ENCODE data around the gene CDK2.
"Not testable (repeated sequence)": the region's sequence is repeated elsewhere in the genome, so short reads cannot be mapped to it uniquely, and the experiment has no call there.

Gene CDK2

DNA sequence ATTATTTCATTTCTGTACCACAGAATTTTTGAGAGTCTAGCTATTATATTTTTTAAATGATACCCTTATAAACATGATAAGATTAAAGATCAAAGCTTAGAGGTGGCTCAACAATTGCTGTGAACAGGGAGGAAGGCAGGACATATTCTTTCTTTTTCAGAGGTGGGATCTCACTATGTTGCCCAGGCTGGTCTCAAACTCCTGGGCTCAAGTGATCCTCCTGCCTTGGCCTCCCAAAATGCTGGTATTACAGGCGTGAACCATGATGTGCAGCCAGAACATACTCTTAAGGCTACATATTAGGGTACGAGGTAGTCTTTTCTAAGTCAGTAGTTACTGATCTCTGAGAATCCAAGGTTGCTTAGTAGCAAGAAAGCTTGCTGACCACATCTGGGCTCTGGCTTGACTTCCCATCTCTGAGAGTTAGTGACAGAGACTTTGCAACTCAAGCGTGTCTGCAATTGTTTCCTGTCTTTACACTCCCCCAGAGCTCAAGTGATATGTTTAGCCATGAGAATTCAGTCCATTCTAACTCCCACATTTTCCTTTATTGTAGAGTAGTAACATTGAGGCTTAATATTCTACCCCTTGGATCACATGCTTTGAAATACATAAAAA, 15.8 kb downstream of the CDK2 start:
- no peak for DNase-seq (ENCODE audit: low read depth)

DNA sequence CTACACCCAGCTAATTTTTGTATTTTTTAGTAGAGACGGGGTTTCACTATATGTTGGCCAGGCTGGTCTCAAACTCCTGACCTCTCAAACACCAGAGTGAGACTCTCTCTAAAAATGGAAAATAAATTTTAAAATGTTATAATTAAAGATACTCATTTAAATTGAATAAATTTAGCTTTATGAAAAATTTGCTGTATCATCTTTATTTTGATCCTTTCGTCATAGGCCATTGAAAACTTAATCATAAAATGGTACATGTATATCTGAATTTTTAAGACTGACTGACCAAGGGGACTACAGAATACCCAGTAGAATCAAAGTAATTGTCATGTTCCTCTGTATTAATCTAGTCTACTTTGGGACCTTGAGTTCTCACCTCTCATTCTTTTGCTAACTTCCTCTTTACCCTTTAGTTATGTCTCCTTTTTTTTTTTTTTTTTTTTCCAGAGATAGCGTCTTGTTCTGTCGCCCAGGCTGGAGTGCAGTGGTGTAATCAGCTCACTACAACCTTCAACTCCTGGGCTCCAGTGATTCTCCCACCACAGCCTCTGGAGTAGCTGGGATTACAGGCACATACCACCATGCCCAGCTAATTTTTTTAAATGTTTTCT, 16.7 kb downstream of the CDK2 start:
- DNase-seq (ENCODE audit: low read depth) = no peak

DNA sequence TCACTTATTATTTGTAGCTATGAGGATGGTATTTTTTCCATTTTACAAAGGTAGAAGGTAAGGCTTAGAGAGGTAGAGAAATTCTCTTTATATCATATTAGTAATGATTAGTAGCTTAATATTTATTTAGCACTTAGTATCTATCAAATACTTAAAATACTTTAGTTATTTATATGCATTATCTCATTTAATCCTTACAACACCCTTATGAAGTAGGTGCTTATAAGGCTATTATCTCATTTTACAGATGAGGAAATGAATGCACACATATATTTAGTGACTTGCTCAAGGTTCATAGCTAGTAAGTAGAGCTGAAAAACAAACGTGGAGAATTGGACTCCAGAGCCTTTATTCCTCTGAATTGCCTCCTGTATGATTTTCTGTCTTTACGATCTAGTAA, 18.2 kb downstream of the CDK2 start:
- DNase-seq (ENCODE audit: low read depth) = no peak

DNA sequence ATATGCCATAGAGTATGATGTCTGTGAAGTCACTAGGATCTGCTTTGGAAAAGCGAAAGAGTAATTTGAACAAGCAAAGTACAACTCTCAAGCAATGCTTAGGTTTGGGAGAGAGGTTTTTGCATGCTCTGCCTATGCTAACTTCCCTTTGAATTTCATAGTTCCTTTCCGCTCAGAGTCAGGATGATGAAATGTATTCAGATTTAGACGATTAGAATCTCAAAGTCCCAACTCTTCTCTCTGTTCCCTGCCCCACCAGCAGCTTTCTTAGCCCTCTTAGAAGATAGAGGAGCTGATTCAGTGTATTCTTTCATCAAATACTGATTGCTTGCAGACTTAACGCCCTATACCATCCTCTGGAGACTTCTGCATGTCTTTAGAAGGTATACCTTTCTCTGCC, 18.7 kb downstream of the CDK2 start:
- no peak for DNase-seq (ENCODE audit: low read depth)

DNA sequence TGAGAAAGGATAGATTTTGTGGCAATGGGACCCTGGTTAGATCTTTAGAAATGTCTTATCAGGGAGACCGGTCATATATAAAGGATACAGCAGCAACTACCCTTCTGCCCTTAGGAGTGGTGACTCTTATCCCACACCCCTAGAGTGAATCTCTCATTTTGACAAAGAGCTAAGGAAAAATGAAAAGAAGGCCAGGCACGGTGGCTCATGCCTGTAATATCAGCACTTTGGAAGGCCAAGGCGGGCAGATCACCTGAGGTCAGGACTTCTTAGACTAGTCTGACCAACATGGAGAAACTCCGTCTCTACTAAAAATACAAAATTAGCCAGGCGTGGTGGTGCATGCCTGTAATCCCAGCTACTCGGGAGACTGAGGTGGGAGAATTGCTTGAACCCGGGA, 19.3 kb downstream of the CDK2 start:
- DNase-seq (ENCODE audit: low read depth) = not testable (repeated sequence)

DNA sequence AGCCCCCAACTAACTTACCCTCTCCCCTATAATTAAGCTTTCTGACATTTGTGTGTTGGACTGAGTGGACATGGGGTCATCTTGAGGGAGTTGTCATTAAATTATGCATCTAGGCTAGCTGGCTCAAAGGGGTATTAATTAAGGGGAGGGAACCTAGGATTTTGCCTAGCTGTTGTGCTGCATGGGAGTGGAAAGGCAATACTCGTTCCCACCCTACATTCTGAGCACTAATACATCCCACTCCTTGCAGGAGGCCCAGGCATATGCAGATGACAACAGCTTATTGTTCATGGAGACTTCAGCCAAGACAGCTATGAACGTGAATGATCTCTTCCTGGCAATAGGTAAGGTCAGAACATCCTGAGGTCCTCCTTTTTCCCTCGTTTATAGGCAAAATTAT, 24.5 kb downstream of the CDK2 start:
- no peak for DNase-seq (ENCODE audit: low read depth)

DNA sequence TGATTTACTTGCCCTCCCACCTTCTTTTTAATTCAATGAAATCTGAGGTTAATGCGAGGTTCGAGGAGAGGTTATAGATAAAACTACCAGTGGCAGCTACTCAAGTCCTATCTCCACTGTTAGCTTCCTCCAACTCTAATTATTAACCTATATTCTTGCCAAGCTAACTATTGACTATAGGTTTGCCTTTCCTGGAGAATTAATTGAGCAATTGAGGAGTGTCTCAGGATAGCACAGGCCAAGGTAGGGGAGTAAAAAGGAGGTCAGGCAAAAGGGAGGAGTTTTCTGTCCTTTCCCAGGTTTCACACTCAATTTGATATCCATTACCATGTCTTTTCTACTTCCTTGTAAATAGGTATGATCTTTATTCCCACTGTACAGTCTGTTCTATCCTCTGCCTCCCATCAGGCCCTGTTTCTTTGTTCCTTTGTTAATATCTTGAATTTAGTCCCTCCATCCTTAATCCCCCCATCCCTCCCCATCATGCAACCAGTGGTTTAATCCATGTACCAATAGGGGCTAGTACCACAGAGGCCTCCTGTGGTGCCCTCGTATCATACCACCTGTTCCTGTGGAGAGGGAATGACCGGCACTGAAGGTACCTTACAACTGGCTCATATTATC, 26.7 kb downstream of the CDK2 start:
- DNase-seq (ENCODE audit: low read depth) = no peak

DNA sequence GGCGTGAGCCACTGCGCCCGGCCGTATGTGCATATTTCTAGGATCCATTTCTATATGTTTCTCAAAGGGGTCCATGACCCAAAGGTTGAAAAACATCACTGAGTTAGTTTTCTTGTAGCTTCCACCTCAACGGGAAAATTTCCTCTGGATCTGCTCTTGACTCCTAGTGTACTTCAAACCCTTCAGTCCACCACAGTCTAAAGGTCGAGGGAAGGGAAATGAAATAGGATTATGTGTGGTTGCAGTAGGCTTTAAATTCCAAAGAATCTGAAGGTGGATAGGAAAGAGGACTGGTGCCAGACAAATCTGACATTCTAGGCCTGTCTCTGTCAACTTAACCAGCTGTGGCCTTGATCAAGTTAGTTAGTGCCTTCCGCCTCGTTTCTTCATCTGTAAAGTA, 28.7 kb downstream of the CDK2 start:
- DNase-seq (ENCODE audit: low read depth) = no peak

DNA sequence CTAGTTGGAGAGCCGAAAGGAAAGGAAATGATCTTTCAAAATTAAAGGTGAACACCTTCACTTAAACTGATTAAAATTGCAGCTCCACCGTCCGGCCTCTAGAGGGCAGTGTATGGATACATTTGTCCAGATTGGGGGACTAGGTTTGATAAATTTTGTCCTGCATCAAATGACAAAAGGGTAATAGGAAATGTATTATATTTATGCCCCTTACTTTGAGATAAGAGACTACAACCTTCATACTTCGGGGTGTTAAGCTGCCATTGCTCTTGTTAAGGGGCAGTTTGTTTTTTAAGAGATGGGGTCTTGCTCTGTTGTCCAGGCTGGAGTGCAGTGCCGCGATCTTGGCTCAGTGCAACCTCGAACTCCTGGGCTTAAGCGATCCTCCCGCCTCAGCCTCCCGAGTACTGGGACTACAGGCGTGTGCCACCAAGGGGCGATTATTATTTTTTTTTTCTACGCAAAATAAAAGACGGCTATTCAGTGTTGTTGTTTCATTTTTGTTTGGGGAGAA, 29.6 kb downstream of the CDK2 start:
- peak; percentile 28 for DNase-seq (ENCODE audit: low read depth)

DNA sequence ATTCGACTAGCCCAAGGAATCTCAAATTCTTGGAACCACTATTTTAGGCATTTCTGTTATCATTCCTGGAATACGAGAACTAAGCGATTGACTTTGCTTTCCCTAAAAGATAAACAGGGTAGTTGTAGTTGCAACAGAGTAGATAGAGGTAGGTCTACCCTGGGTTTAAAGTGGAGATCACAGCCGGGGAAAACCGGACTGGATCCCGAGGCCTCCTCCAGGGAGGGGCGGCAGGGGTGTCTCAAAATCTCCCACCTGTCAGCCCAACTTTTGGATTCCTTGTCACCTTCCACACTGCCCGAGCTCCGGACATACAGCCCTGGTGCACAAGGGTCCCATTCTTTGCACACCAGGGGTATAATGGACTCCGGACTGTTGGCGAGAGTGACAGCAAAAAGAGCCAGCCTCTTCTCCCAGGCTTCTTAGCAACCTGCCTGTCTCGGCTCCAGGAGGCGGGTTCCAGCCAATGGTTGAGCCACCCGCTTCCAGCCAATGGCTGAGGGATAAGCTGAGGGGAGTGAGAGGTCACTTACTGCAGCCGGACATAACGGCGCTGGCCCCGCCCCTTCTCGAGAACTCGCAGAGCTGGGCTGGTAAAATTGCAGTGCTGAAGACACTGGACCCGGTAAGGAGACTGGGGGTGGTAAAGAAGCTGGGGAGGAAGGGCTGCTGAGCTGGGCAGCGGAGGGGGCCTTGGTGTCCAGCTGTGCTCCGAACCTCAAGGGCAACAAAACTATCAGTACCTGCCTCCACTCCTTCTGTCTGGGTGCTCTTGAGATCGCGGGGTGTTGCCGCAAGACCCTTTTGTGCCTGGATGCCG, 30.3 kb downstream of the CDK2 start, which contains the start of gene SUOX:
SUOX (plus strand) TSS at position 562 of the 820 bp plus-strand sequence. CDS start 4,946 bp downstream, outside the sequence.
- DNase-seq (ENCODE audit: low read depth) = peak; percentile 92

DNA sequence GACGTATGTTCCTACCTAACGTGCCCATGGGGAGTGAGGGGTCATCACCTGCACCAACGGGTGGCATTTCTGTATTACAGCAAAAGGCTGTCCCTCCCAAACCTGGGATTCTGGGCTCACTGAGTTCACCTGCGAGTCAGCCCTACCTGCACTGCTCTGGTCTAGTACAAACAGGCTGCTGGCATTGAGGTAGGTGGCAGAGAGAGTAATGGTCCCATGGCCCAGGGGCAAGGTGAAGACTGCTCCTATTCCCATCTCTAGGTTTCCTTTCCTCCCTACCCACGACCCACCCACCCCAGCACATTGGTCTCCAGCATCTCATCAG, 30.9 kb downstream of the CDK2 start:
- no peak for DNase-seq (ENCODE audit: low read depth)

DNA sequence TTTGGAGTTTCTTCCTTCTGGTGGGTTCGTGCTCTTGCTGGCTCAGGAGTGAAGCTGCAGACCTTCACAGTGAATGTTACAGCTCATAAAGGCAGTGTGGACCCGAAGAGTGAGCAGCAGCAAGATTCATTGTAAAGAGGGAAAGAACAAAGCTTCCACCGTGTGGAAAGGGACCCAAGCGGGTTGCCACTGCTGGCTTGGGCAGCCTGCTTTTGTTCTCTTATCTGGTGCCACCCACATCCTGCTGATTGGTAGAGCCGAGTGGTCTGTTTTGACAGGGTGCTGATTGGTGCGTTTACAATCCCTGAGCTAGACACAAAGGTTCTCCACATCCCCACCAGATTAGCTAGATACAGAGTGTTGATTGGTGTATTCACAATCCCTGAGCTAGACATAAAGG, 32.9 kb downstream of the CDK2 start:
- not testable (repeated sequence) for DNase-seq (ENCODE audit: low read depth)

DNA sequence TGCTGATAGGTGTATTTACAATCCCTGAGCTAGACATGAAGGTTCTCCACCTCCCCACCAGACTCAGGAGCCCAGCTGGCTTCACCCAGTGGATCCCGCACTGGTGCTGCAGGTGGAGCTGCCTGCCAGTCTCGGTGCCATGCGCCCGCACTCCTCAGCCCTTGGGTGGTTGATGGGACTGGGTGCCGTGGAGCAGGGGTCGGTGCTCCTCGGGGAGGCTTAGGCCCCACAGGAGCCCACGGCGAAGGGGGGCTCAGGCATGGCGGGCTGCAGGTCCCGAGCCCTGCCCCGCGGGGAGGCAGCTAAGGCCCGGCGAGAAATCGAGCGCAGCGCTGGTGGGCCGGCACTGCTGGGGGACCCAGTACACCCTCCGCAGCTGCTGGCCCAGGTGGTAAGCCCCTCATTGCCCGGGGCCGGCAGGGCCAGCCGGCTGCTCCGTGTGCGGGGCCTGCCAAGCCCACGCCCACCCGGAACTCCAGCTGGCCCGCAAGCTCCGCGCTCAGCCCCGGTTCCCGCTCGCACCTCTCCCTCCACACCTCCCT, 33.4 kb downstream of the CDK2 start:
- DNase-seq (ENCODE audit: low read depth) = not testable (repeated sequence)

DNA sequence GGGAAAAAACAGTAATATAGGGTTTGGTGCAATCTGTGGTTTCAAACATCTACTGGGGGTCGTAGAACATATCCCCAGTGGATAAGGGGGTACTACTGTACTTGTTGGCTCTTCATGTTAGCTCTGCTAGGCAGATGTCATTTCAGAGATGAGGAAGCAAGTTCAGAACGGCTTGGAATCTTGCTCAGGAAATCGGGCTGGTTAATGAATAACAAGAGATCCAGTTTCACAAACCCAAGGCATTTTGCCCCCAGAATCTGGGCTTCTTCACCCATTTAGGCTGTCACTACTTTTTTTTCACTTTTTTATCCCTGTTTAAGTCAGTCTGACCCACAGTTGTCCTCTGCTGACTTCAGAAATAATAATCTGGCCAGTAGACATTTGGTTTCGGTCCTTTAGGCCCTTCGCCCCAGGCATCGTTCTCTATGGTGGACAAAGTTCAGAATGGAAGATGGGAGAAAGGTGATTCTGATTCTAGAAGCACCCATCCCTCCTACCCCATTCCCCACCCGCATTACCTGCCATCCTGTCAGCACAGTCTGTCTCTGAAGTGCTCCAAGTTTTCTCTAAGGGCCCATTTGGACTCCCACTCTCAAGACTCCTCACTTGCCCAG, 35.0 kb downstream of the CDK2 start:
- no peak for DNase-seq (ENCODE audit: low read depth)

DNA sequence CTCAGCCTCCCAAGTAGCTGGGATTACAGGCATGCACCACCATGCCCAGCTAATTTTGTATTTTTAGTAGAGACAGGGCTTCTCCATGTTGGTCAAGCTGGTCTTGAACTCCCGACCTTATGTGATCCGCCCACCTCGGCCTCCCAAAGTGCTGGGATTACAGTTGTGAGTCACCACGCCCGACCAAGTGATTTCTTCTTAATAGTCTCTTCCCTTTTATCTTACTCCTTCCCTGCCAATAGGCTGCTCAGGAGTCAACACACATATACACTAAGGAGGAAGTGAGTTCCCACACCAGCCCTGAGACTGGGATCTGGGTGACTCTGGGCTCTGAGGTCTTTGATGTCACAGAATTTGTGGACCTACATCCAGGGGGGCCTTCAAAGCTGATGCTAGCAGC, 36.7 kb downstream of the CDK2 start:
- DNase-seq (ENCODE audit: low read depth) = not testable (repeated sequence)

DNA sequence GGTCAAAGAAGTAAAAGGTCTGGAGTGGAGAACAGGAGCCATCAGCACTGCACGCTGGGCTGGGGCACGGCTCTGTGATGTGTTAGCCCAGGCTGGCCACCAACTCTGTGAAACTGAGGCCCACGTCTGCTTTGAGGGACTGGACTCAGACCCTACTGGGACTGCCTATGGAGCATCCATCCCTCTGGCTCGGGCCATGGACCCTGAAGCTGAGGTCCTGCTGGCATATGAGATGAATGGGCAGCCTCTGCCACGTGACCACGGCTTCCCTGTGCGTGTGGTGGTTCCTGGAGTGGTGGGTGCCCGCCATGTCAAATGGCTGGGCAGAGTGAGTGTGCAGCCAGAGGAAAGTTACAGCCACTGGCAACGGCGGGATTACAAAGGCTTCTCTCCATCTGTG, 37.6 kb downstream of the CDK2 start:
- DNase-seq (ENCODE audit: low read depth) = no peak

DNA sequence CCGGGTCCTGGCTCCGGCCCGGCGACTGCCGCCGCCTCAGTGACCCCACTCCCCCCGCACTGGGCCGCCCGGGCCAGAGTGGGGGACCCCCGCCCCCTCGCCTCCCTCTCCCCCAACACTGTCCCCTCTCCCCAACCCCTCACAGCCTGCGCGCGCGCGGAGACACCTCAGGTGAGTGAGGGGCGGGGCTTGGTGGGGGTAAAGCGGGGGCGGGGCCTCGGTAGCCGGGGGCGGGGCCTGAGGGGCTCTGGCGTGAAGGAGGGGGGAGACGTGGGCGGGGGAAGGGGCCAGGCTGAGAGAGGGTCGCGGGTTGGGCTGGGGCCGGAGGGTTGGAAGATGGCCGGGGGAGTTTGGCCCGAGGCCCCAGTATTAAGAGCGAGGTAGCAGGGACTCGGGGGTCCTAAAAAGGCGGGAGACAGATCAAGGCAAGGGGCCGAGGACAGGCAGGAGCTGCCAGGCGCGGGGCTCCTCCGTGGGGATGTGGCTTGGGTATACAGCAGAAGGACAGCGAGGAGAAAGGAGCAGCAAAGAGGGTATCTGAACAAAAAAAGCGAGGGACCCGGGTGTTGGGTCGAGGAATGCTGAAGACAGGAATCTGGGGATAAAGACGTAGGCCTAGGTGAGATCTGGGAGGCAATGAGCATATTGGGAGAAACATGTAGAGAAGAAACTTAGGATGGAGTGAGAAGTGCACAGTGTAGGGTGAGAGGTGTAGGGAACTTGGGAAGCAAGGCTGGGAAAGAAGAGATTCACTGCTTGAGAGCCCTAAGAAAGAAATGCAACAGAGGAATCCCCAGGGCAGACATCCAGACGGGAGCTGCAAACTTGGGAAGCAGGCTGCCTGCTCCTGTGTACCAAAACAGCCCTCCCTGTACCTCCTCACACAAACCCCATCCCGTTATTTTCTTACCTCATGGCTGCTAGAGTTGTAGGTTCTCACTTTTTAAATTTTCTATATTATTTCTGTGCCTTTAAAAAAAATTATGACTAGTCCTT, 41.2 kb downstream of the CDK2 start:
- no peak for DNase-seq (ENCODE audit: low read depth)

DNA sequence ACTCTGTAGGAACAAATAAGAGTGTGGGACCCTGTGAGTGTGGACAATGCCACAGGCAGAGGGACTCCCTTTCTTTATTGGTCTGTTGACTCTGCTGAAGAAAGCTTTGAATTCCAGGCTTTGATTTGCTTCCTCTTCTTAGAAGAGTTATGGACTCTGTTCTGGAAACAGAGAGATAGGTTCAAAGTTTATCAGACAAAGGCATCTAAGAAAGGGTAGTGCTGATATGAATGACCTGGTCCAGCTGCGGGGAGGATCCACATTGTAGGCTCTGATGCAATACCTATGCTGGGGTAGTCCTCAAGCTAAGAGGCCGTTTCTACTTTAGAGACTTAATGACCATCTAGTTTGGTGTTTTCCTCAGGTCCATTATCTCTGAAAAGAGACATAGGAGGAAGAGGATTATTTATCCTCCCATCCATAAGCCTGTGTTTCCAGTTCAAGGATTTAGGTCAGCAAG, 43.5 kb downstream of the CDK2 start:
- no peak for DNase-seq (ENCODE audit: low read depth)

DNA sequence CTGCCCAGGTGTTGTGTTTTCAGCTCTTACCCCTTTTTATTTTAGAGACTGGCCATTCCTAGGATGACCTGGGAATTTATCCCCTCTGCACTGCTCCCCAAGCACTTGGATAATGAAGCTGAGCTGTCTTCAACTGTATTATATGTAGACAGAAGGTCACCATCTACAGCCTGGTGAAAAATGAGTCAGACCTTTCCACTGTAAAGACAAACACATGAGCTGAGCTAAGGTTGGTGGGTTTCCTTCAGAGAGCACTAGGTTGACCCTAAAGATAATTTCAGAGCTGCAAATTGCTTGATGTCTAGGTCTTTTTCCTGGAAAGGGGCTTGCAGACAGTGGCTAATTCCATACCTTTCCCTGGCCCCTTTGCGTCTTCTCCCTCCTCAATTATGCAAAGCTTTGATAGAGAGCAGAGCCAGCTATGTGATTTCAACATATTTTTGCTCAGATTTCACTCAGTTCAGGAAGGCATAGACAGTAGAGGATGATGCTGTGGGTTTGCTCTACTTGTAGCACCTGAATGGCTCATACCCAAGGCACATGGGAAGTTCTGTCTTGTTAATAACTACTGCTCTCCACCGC, 45.0 kb downstream of the CDK2 start:
- no peak for DNase-seq (ENCODE audit: low read depth)

DNA sequence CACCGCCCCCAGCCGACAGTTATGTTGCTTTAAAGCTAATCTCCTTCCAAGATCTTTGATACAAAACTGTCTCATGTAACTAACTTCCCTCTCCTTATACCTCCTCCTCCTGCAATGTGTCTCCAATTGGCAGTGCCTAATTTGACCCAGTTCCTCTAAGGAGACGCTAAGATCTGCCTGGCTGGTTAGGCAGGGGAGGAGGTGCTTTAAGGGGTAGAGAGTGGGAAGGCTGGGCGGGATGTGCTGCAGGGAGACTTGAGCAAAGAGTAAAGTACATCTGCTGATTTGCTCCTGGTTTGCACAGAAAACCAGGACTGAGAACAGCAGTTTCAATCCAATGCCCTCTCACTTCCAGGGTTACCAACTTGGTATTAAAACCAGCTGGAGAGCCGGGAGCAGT, 46.9 kb downstream of the CDK2 start:
- no peak for DNase-seq (ENCODE audit: low read depth)
